GM12872 (cell line): ENCODE data around the gene PROSER3.

Experiments used
- TF ChIP-seq, protein P1 (sequence below): IDR thresholded peaks from 3 replicates; pipeline ENCODE4 v1.5.1; 2011; ENCODE audit warnings: low read depth, mild to moderate bottlenecking, low read length, moderate library complexity; ENCODE audit not compliant: insufficient read depth

PROSER3 gene

DNA sequence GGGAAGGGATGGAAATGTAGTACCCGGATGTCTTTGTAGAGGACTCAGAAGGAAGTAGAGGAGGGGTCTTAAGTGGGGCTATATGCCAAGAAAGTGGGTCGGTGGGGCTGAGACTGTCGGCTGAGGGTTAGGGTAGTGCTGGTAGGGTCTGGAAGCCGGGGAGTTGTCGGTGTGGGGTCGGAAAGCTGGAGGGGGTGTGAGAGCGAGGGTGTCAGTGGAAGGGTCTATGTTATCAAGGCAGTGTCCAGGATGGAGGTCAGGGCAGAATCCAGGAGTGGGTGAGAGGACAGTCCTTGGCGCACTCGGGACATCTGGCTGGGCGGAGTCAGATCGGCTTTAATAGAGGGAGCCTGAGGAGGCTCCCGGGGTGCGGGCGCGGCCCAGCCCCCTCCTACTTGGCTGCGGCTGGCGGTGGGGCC is 2.8 kb upstream of the PROSER3 start:
- TF ChIP-seq, protein P1, sequence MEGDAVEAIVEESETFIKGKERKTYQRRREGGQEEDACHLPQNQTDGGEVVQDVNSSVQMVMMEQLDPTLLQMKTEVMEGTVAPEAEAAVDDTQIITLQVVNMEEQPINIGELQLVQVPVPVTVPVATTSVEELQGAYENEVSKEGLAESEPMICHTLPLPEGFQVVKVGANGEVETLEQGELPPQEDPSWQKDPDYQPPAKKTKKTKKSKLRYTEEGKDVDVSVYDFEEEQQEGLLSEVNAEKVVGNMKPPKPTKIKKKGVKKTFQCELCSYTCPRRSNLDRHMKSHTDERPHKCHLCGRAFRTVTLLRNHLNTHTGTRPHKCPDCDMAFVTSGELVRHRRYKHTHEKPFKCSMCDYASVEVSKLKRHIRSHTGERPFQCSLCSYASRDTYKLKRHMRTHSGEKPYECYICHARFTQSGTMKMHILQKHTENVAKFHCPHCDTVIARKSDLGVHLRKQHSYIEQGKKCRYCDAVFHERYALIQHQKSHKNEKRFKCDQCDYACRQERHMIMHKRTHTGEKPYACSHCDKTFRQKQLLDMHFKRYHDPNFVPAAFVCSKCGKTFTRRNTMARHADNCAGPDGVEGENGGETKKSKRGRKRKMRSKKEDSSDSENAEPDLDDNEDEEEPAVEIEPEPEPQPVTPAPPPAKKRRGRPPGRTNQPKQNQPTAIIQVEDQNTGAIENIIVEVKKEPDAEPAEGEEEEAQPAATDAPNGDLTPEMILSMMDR: no peak

DNA sequence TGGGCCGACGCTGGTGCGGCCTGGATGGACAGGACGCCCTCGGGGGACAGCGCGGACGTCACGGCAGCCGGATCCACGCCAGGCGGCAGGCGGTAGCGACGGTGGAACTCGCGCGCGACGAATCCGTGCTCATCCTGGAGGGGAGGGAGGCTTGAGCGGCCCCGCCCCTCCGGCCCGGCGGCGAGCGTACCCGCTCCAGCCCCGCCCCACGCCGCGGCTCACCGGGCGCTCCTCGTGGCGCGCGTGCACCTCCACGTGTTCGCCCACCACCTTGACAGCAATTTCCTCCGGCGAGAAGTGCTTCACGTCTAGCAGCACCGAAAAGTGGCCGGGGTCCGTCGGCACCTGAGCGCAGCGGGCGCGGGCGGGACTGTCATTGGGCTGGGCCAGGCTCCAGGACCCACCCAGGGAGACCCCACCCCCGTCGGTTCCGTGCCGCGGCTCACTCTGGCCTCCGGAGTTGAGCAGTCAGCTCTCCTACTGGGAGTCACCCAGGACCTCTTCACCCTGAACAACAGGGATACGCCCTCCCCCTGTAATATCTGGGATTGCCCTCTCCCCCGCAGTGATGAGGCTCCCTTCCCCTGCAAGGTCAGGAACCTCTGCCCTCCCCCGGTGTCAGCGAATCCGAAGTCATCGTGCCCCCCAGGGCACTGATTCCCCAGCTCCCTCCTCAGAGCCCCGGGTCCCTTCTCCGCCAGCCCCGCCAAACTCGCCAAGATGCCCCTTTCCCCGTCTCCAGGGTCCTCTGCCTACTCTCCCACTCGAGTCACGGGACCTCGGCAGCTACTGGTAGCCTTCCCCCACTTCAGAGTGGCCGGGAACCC is 2.2 kb upstream of the PROSER3 start:
- TF ChIP-seq, protein P1: no peak

- TF ChIP-seq, protein P1: no peak
Measured at GRCh38 chr19:35756377-35757230, 1.4 kb upstream of the PROSER3 start, which contains the start of gene HSPB6. TSS of gene HSPB6 (minus strand) at chr19:35757029. CDS start at chr19:35757008, 21 bp downstream.

DNA sequence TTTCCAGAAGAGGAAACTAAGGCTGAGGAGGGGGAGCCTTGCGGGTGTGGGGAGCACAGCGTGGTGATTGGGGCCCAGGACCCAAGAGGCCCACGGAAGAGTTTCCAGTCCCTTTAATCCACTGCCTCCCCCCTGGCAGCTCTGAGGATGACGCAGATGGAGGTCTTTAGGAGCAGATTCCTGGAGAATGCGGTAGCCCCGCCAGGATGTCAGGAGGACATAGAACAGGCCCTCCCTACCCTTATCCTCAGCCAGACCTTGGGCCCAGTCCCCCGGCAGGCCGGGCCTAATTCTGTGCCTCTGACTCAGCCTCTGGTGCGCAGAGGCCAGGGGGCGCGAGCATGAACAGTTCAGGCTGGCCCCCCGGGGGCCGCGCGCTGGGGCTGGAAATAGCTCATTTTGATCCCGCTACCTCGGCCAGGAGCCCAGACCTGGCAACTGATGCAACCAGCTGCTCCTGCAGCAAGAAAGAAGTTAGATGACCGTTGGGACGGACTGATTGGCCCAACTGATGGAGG is 686 bp upstream of the PROSER3 start:
- TF ChIP-seq, protein P1: no peak

GRCh38 chr19:35759697-35760096 is 1.7 kb downstream of the PROSER3 start:
- TF ChIP-seq, protein P1: no peak

GRCh38 chr19:35760711-35761349 is 2.9 kb downstream of the PROSER3 start:
- TF ChIP-seq, protein P1: no peak
